DOHH2 (cell line): ENCODE data around the gene GAA.

Experiments
- CTCF ChIP-seq: fragments of 200-600 bp; sonication (generic); IDR thresholded peaks from one replicate; pipeline ENCODE4 v1.5.1; 2014; ENCODE audit warnings: antibody characterized with exemption, mild to moderate bottlenecking, low read depth, low read length; ENCODE audit not compliant: poor library complexity, severe bottlenecking
- EZH2phosphoT487 ChIP-seq: fragments of 200-600 bp; sonication (generic); IDR thresholded peaks from 2 replicates; pipeline ENCODE4 v1.6.1; 2017; ENCODE audit warnings: borderline replicate concordance, mild to moderate bottlenecking, antibody characterized with exemption, low read length, moderate library complexity, mixed read lengths

- TF ChIP-seq CTCF (no peak), EZH2phosphoT487 (no peak)
Observed at GRCh38 chr17:80100035-80100323, 1.4 kb upstream of the GAA start.
